GM18909 (cell line): ENCODE measurements around the gene MLPH.

ENCODE experiments used
- ATAC-seq: cut with Tn5 transposase; IDR thresholded peaks from one replicate; pipeline ENCODE4 v1.9.1; 2021; ENCODE audit warnings: mild to moderate bottlenecking; ENCODE audit not compliant: unreplicated experiment, poor library complexity

MLPH gene

GRCh38 chr2:237478095-237478494 lies 9.0 kb upstream of the MLPH start:
- no peak for ATAC-seq

GRCh38 chr2:237478979-237479378 lies 8.1 kb upstream of the MLPH start:
- no peak for ATAC-seq

GRCh38 chr2:237479747-237480146 lies 7.3 kb upstream of the MLPH start:
- ATAC-seq = no peak

DNA sequence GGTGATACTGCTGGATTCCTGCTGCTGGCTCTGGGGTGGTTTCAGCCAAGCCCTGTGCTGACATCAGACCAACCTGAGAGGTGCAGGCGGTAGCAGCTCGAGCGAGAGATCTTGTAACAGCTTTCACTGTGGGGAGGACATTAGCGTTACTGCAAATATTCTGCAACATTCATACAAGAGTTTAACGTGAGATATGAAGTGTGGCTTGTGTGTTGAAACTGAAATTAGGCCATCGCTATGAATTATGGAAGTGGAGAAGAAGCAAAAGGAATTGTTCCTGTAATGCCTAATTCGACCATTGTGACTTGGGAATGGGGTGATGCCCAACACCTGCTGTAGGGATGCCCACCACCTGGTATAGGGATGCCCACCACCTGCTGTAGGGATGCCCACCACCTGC lies 6.5 kb upstream of the MLPH start:
- no peak for ATAC-seq

- ATAC-seq = no peak
These were observed 6.0 kb upstream of the MLPH start for GRCh38 chr2:237480988-237481525.

DNA sequence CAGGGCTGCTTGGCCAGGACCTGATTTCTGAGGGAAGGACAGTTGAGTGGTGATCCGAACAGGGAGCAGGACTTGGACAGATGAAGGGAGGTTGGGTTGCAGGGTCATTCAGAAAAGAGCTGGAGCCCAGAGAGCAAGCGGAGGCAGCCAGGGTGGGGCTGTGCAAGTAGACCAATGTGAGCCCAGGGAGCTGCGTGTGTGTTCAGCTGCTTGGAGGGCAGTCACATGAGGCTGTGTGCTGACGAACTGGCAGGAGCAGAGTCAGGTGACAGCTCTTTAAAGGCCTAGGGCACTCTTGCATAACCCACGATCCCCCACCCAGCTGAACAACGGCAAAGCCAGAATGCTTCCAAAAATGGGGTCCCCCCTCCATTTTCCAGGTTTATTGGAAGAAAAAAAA lies 4.6 kb upstream of the MLPH start:
- no peak for ATAC-seq

DNA sequence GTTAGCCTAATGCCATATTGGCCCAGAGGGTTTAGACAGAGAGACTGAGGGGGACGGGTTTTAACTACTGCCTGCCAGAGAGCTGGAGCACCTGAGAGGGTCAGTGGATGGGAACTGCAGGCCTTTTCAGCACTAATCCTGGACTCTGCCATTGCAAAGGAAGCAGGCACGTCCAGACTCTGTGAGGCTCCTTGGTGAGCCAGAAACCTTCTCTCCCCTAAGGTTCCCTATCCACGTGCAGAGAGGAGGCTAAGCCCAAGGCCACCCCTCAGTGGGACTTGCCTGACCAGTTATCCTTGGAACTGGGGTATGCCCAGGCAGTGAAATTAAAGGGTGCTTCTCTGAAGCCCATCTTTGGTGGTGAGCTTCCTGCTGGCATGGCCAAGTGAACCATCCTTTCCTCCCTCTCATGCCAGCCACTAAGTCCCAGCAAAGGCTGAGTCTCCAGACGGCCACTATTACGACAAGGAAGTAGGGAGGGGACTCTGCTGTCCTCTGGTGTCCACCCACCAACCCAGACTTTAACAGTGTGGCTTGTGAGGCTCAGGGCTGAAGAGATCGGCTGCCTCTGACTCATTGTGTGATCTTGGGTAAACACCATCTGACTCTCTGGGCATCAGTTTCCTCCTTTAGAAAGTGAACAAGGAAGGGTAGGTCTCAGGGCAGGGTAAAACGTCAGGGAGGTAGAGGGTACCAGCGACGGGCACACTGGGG lies 3.9 kb upstream of the MLPH start:
- ATAC-seq = no peak

DNA sequence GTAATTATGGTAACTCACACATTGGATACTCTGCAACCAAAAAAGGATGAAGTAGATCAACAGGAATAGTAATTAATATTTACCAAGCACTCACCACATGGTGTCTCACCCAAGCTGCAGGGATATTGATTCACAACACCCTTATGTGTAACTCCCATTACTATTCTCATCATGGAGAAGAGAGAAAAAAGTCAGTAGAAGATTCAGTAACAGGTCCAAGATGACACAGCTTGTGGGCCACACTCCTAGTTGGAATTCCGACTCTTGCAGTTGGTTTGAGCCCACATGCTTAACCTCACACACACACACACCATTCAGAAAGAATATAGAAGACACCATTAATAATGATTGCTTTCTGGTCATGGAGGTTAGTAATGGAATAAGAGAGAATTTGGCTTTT lies 1.7 kb upstream of the MLPH start:
- ATAC-seq = no peak

- no peak for ATAC-seq
These were observed 1.2 kb upstream of the MLPH start for GRCh38 chr2:237485844-237486243.

DNA sequence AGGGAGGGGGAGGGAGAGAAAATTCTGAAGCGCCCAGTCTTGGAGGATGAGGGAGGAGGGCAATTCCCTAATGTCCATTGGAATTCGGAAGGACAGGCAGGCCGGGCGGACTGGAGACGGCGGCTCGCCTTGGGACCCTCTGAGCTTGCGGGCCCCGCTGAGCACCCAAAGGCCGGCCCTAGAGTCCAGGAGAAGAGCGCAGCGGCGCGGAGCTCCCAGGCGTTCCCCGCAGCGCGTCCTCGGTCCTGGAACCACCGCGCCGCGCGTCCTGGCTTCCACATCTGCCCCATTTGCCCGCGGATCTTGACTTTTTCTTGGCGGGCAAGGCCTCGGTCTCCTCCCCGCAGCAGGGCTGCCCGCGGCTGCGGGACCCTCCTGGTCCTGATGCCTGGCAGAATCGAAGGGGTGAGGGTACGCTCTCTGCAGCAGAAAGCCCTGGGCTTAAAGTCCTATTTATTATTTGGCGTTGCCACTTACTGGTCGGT lies 675 bp upstream of the MLPH start:
- no peak for ATAC-seq

DNA sequence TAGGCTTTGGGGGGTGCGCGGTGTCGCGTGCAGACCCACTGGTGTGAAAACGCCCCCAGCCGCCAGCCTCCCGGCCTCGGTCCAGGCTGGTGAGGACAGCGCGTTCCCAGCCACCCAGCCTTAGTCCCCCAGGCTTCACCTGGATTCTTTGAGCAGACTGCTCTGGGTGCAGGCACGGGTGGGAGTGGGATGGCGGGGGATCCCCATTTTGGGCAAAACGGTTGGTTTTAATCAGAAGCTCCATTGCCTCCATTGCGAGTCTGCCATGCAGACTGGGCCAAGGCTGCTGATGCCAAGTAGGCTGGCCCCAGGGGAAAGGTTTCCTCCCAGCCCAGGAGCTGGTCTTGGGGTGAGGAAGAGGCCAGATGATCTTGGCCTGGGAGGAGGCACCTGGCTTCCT lies 445 bp downstream of the MLPH start:
- ATAC-seq = no peak

DNA sequence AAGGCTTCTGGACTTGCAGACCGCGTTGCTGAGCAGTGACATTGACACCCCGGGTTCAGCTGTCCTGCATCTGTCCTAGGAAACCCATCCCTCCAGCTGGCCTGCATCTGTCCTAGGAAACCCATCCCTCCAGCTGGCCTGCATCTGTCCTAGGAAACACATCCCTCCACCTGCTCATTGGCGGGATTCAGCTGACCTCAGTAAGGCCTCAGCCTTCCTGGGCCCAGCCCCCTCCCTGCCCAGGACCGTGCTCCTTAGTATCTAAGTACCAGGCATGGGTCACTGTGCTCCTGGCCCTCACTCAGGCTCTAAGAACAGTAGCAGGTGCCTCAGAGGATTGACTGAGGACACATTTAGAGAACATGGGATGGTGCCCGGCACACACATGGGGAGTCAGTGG lies 1.2 kb downstream of the MLPH start:
- ATAC-seq = no peak

GRCh38 chr2:237488901-237489860 lies 2.1 kb downstream of the MLPH start:
- no peak for ATAC-seq

DNA sequence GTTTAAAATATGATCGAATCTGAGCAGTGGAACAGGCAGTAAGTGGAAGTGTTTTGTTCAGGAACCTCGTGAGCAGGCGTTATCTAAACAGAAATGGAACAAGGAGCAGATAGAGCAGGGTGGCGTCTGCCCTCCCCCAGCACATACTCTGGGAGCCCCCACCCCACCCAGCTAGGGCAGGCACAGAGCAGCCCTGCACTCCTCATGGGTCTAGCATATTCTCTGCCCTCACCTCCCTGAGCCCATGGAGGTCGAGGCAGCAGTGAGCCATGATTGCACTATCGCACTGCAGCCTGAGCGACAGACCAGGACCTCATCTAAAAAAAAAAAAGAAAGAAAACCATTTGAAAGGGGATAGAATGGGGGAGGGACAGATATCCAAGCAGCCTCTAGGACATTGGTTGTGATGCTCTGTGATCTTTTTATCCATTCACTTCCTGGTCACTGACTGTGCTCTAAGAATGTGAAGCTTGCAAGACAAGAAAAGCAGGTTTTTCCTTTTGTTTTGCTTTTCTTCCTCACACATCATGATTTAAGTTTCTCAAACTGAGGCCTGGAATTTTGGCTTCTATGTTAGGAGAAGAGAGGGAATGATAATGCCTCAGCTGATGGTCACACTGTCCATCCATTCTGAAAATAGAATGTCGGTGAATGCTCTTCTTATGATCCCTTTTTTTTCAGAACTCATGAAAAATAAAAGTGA lies 3.1 kb downstream of the MLPH start:
- ATAC-seq = no peak

DNA sequence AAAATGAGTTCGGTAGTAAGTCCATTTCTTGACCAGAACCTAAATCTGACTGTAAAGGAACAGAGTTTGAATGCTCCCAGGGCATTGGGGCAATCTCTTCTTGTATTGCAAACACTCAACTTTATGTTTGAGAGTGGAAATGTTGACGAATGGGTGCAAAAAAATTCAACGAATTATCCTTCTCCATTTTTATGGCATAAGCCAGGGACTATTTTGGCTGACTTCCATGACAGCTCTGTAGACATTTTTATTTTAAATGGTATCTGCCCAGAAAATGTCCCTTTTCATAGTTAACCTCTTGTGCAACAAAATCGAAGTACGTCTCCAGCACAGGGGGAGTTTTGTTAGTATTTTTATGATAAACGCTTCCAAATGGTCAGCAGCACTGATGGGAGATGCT lies 3.7 kb downstream of the MLPH start:
- ATAC-seq = no peak

DNA sequence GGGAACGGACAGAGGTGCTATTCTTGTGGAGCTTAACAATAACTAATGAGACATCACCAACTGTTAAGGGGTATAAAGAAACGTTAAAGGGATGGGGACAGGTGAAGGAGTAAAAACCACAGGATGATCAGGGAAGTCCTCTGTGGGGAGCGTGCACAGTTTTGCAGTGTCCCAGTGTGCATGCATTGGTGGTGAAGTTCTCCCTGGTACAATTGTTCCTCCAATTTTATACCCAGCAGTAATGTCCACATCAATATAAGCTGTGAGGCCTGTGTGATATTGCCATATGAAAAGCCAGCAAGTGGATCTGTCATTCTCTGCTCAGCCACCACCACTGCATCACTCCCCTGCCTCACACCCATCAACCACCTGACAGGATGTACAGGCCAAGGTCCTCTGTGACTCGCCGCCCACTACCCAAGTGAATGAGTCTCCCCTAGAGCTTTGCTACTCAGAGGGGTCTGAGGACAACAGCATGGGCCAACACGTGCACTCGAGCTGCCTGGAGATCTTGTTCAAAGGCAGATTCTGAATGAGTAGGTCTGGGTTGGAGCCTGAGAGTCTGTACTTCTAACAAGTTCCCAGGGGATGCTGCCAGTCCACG lies 4.6 kb downstream of the MLPH start:
- no peak for ATAC-seq

DNA sequence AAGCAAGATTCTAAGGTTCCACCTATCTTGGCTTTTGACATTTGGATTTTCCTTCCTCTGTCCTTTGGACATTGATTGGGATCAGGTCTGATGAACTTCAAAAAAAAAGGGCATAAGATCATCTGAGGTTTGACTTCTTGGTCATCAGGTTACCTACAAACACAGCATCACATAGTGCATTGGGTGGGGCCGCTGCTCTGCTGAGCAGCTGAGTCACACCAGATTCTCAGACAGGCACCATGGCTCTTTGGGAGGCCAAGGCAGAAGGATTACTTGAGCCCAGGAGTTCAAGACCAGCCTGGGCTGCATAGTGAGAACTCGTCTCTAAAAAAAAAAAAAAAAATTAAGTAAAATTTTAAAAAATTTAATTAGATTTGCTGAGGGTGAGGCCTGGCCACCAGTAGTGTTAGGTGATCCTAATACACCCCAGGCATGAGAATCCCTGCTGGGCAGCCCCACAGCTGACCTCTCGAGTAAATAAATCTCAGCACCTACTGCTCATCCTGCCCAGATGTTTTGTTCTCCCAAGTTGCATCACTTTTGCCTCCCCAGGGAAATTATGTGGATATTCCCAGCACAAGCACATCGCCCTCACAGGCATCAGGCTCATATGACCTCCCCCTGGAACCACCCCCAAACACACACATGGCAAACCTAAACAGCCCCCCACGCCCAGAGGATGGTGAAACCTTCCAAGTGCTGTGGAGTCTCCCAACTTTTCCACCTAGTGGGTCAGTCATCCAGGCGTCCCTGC lies 5.3 kb downstream of the MLPH start:
- no peak for ATAC-seq

DNA sequence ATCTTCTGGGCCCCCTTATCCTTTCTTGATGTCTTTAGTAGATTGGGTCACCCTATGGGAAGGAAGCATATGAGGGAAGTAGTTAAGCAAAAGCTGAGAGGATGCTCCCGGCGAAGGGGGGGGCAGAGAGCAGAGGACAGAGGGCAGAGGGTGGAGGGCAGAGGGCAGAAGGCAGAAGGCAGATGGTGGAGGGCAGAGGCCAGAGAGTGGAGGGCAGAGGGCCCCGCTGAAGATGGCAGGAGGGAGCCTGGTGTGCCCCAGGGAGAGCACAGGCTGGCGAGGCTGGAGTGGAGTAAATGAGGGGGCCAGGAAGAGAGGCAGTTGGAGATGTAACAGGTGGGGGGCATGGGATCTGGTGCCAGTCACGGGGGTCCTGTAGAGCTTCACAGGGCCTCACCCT lies 7.0 kb downstream of the MLPH start:
- ATAC-seq = no peak

GRCh38 chr2:237495521-237496117 lies 8.6 kb downstream of the MLPH start:
- no peak for ATAC-seq
